CD8-positive, alpha-beta memory T cell (primary cell): ENCODE data around the gene SMIM35. TPM values are rescaled to one million over a fixed set of nuclear protein-coding genes. Genes with fewer than 3 reads are reported as not detected.
"Not testable (repeated sequence)": the region's sequence is repeated elsewhere in the genome, so short reads cannot be mapped to it uniquely, and the experiment has no call there.

Experiments
- CTCF ChIA-PET: fragments of 350-600 bp; sonication (Branson Sonifier 250); formaldehyde crosslinking; loops from one replicate; lab custom pipeline; 2021; ENCODE audit warnings: antibody characterized with exemption; lab: Charles Lee
- POLR2A ChIA-PET: fragments of 350-600 bp; sonication (Branson Sonifier 250); formaldehyde crosslinking; loops from one replicate; lab custom pipeline; 2021; ENCODE audit warnings: antibody characterized with exemption; lab: Charles Lee
- DNase-seq, 5 donors: peaks; one replicate each; pipeline versions ENCODE4 v3.0.0 to v3.0.0-alpha.2; 2020 to 2022; ENCODE audit warnings: mixed read lengths in 1 of 5
- H3K27ac ChIP-seq: one replicate; pipeline ENCODE4 v1.7.0; 2013; ENCODE audit warnings: low read depth, mild to moderate bottlenecking, low read length, moderate library complexity
- H3K27me3 ChIP-seq: 2 replicates; pipeline ENCODE4 v1.7.0; 2013; ENCODE audit warnings: low read length, mild to moderate bottlenecking; ENCODE audit not compliant: insufficient read depth, poor library complexity, severe bottlenecking
- H3K36me3 ChIP-seq: 2 replicates; pipeline ENCODE4 v1.7.0; 2013; ENCODE audit warnings: mild to moderate bottlenecking, low read length, moderate library complexity; ENCODE audit not compliant: insufficient read depth
- H3K4me1 ChIP-seq: 2 replicates; pipeline ENCODE4 v1.7.0; 2013; ENCODE audit warnings: mild to moderate bottlenecking, low read length, moderate library complexity; ENCODE audit not compliant: insufficient read depth
- H3K4me3 ChIP-seq: 2 replicates; pipeline ENCODE4 v1.7.0; 2013; ENCODE audit warnings: mild to moderate bottlenecking, low read length
- H3K9me3 ChIP-seq: 2 replicates; pipeline ENCODE4 v1.7.0; 2013; ENCODE audit warnings: mild to moderate bottlenecking, low read length
- H3K27ac Mint-ChIP-seq, 8 donors: one replicate each; pipeline ENCODE4 v1.8.0; 2020 to 2021; ENCODE audit warnings: mixed read lengths in 8 of 8, mild to moderate bottlenecking in 6 of 8, inconsistent platforms in 3 of 8, moderate library complexity in 3 of 8
- H3K27me3 Mint-ChIP-seq, 2 donors: one replicate each; pipeline ENCODE4 v1.8.0; 2020 to 2021; ENCODE audit warnings: mixed read lengths in 2 of 2, mild to moderate bottlenecking in 1 of 2, moderate library complexity in 1 of 2
- H3K36me3 Mint-ChIP-seq, 3 donors: one replicate each; pipeline ENCODE4 v1.8.0; 2020 to 2021; ENCODE audit warnings: mixed read lengths in 3 of 3, inconsistent platforms in 1 of 3, mild to moderate bottlenecking in 1 of 3
- H3K4me1 Mint-ChIP-seq, 3 donors: one replicate each; pipeline ENCODE4 v1.8.0; 2020 to 2021; ENCODE audit warnings: mixed read lengths in 3 of 3, inconsistent platforms in 1 of 3, mild to moderate bottlenecking in 1 of 3
- H3K4me3 Mint-ChIP-seq, 7 donors: one replicate each; pipeline ENCODE4 v1.8.0; 2020 to 2021; ENCODE audit warnings: mixed read lengths in 7 of 7, mild to moderate bottlenecking in 6 of 7, moderate library complexity in 4 of 7, inconsistent platforms in 2 of 7
- H3K9me3 Mint-ChIP-seq, 5 donors: one replicate each; pipeline ENCODE4 v1.8.0; 2020 to 2022; ENCODE audit warnings: mixed read lengths in 5 of 5, mild to moderate bottlenecking in 3 of 5, moderate library complexity in 2 of 5, inconsistent platforms in 1 of 5
- polyA plus RNA-seq: library from polyadenylated mRNA; unstranded; fragments of 300-500 nt; fragmentation: Illumina TruSeq; gene quantifications from one replicate; pipeline ENCODE4 v1.2.3, GENCODE V29; 2021
- total RNA-seq, 2 experiments: library from RNA; stranded (reverse); gene quantifications; one replicate each; pipeline ENCODE4 v1.2.3, GENCODE V29; 2021

The SMIM35 gene
- total and polyA plus RNA-seq, 3 experiments from 2014 or later: 0.40 to 2.4 (median 0.63) TPM

DNA sequence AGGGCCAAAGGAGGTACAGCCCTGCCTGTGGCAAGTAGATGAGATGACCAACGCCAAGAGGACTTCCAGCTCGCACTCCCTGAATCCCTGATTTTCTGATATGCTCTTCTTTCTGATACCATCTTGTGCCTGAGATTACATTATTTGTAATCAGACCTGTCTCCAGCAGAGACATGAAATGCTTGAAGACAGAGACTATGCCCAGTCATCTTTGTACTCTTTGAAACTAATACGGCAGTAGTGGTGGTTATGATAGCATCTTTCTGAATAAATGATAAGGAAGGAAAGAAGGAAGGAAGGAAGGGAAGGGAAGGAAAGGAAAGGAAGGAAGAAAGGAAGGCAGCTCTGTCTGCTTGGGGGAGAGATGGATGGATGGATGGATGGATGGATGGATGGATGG, 72.7 kb downstream of the SMIM35 start:
- Mint-ChIP-seq H3K4me1 (peaks cover 91 to 98% (median 98%) of the 10 kb centered on the region in 3 donors), H3K4me3 (peak overlapping the region in 6 of 7 donors; percentile 6 to 78 (median 40)), H3K9me3 (peaks cover 9 to 19% (median 17%) of the 10 kb centered on the region in 5 donors), H3K27ac (peak overlapping the region; percentile 74 to 98 (median 94)), H3K36me3 (peaks cover 8 to 30% (median 16%) of the 10 kb centered on the region in 3 donors), H3K27me3 (no peaks in the 10 kb centered on the region)
- DNase-seq: no peak
- no peaks in the 10 kb centered on the region for H3K36me3 ChIP-seq
- CTCF ChIA-PET: interaction anchor here (1.1 to 3.8 kb wide), 2 partner anchors 9 to 38 kb away, joined by 4 to 27 read pairs; no protein-coding TSS in a partner anchor
- POLR2A ChIA-PET: interaction anchor here (1.8 to 2.3 kb wide), 2 partner anchors 13 to 27 kb away, joined by 6 to 9 read pairs; partner anchors contain the start of gene IL10RA
- peaks cover 12% of the 10 kb centered on the region for H3K9me3 ChIP-seq
- H3K27me3 ChIP-seq: no peaks in the 10 kb centered on the region
- H3K27ac ChIP-seq: no peak overlapping the region
- H3K4me3 ChIP-seq: no peak overlapping the region
- H3K4me1 ChIP-seq: peaks cover 83% of the 10 kb centered on the region

DNA sequence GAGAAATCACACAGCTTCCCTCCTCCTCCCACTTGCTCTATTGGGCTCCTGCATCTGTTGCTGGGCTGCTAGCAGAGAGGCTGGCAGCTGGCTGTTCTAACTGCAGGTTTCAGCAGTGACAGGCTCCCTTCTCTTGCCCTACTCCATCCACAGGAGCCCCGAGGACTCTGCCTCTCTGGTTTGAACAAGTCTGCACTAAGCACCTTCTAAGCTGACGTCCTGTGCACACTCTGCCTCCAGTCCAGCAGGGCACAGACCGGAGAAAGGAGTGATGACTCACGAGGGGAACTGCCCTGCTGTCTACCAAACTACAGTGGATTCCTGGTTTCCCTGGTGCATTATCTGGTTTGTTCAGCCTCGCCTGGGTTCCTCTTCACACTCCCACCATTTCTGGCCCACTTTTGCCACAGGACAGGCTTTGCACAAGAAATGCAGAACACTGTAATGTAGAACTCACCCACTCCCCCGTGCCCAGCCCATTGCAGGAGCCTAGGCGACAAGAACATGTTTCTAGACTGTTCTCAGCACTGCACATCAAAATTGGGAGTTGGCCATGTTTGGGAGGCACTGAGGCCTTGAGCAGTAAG, 74.6 kb downstream of the SMIM35 start:
- peaks cover under 1 to 6% (median 4%) of the 10 kb centered on the region in 5 donors for H3K9me3 Mint-ChIP-seq

DNA sequence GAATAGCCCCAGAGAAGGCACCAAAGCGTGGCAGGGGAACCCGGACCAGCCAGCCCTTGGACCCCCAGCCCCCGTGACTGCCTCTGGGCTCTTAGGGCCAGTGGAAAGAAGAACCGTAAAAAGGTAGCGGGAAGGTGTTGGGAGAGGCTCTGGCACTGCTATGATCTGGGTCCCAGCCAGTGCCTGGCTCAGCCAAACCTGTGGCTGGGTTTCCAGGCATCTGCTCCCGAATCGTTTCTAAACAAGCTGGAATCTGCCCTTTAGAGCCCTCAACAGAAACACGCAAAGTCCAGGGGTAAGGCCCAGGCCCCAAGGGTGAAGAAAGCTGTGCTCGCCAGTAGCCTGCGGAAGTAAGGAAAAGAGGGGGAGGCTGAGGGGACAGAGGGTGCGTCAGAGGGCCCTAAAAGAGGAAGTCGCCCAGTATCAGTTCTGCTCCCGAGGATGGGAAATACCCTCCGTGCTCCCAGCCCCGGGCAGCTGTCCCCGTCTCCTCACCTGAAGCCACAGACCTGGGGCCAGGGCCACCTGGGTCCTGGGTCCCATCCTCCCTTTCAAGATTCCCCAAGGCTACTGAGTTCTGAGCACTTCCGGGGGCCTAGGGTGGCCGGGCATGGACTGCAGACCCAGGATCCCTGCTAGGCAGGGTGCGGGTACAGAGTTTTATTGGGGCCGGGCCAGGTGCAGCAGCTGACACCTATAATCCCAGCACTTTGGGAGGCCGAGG, 75.9 kb downstream of the SMIM35 start:
- Histone ChIP-seq H3K4me1 (peaks cover 100% of the 10 kb centered on the region), H3K36me3 (no peaks in the 10 kb centered on the region), H3K27me3 (no peaks in the 10 kb centered on the region), H3K4me3 (no peak overlapping the region), H3K27ac (no peak overlapping the region), H3K9me3 (no peaks in the 10 kb centered on the region)
- DNase-seq: no peak
- H3K27ac Mint-ChIP-seq: peak overlapping the region; percentile 69 to 100 (median 91)
- no peaks in the 10 kb centered on the region for H3K27me3 Mint-ChIP-seq
- peaks cover 98 to 100% (median 100%) of the 10 kb centered on the region in 3 donors for H3K4me1 Mint-ChIP-seq
- POLR2A ChIA-PET: no interaction called here
- peaks cover 2 to 9% (median 3%) of the 10 kb centered on the region in 3 donors for H3K36me3 Mint-ChIP-seq
- H3K9me3 Mint-ChIP-seq: peaks cover 0 to 2% (median 0%) of the 10 kb centered on the region in 5 donors
- CTCF ChIA-PET: interaction anchor here (1.0 to 1.6 kb wide), 2 partner anchors 37 to 42 kb away, joined by 3 to 12 read pairs; no protein-coding TSS in a partner anchor
- H3K4me3 Mint-ChIP-seq: peak overlapping the region in 1 of 7 donors; percentile 70

More for the DNA sequence above, 74.6 kb downstream of the SMIM35 start:
- Histone ChIP-seq H3K36me3 (no peaks in the 10 kb centered on the region), H3K9me3 (no peaks in the 10 kb centered on the region), H3K27ac (peak overlapping the region; percentile 49), H3K27me3 (no peaks in the 10 kb centered on the region), H3K4me3 (no peak overlapping the region), H3K4me1 (peaks cover 100% of the 10 kb centered on the region)
- DNase-seq: no peak
- Mint-ChIP-seq H3K27me3 (no peaks in the 10 kb centered on the region), H3K4me1 (peaks cover 98 to 100% (median 100%) of the 10 kb centered on the region in 3 donors), H3K4me3 (peak overlapping the region; percentile 11 to 82 (median 60)), H3K36me3 (peaks cover 2 to 16% (median 5%) of the 10 kb centered on the region in 3 donors), H3K27ac (peak overlapping the region; percentile 84 to 100 (median 94))
- CTCF ChIA-PET: interaction anchor here (1.0 to 1.7 kb wide), 5 partner anchors 10 to 65 kb away, joined by 3 to 12 read pairs (median 4); partner anchors contain the start of gene IL10RA
- POLR2A ChIA-PET: interaction anchor here (0.6 to 1.3 kb wide), 2 partner anchors 29 to 39 kb away, joined by 3 to 5 read pairs; no protein-coding TSS in a partner anchor

DNA sequence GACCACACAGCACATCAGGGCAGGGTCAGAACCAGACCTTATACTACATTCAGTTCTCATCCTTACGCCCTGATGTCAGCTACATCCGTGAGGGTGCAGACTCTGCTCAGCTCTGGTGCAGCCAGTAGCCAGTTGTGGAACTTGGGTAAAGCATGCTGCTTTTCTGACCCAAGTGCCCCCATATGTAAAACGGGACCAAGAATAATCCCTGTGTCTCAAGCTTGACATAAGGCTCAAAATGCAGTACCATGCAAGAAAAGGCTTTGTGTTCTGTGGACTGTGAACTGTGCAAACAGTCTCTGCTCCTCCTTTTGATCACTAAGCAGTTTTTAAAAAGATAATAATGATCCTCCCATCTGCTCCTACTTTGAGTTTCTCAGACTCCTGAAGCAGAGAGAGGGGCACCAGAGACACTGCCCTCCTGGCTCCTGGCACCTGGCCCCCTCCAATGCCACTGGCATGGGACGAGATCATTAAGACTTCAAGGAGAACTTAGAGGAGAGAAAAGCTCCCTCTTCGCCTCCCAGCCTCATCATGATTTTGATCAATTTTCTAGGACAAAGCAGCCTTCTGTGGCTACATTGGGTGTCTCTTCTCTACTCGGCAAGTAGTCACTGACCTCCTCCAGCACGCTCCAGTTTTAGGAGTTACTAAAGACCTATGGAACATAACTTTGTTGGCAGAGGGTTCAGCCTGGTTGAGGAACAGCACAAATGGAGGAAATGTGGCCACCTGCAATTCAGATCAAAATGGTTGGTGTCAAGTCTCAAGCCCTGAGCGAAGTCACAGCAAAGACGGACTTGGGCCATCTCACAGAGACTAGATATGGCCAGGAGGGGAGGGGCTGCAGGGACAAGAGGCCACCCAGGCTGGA, 76.7 kb downstream of the SMIM35 start:
- H3K9me3 ChIP-seq: no peaks in the 10 kb centered on the region
- no peaks in the 10 kb centered on the region for H3K27me3 ChIP-seq
- no peaks in the 10 kb centered on the region for H3K36me3 ChIP-seq
- Mint-ChIP-seq H3K27me3 (no peaks in the 10 kb centered on the region), H3K4me1 (peaks cover 98 to 100% (median 100%) of the 10 kb centered on the region in 3 donors), H3K4me3 (peak overlapping the region in 4 of 7 donors; percentile 32 to 83 (median 48)), H3K27ac (peak overlapping the region; percentile 69 to 100 (median 87)), H3K36me3 (peaks cover 2 to 9% (median 3%) of the 10 kb centered on the region in 3 donors), H3K9me3 (peaks cover 0 to 2% (median 0%) of the 10 kb centered on the region in 5 donors)
- ChIA-PET CTCF (interaction anchor here (1.3 kb wide), 1 partner anchor 32 kb away, joined by 3 read pairs; no protein-coding TSS in a partner anchor), POLR2A (interaction anchor here (1.2 kb wide), 1 partner anchor 10 kb away, joined by 4 read pairs; no protein-coding TSS in a partner anchor)
- DNase-seq: no peak
- H3K4me1 ChIP-seq: peaks cover 100% of the 10 kb centered on the region
- H3K4me3 ChIP-seq: no peak overlapping the region
- H3K27ac ChIP-seq: no peak overlapping the region

DNA sequence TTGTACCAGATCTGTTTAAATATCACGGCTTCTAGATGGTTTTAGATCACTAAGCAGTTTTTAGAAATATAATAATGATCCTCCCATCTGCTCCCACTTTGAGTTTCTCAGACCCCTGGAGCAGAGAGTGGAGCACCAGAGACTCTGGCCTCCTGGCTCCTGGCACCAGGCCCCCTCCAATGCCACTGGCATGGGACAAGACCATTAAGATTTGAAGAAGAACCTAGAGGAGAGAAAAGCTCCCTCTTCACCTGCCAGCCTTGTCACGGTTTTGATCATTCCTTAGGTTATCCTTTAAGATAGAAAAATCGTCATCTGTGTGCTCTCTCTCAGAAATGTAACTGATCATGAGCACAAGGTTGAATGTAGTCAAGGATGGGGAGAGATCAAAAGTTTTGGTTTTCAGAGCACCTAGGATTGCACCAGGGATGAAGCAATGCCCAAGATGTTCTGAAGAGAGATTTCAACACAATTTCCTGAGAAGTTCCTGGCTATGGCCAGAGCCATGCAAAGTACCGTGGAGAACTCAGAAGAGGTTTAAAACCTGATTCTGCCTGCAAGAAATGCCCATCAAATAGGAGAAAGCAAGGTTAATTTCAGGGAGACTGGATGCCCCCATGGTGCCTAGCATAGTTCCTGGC, 78.4 kb downstream of the SMIM35 start:
- Mint-ChIP-seq H3K4me3 (peak overlapping the region; percentile 67 to 85 (median 77)), H3K4me1 (peaks cover 99 to 100% (median 100%) of the 10 kb centered on the region in 3 donors), H3K27ac (peak overlapping the region; percentile 89 to 100 (median 96)), H3K9me3 (peaks cover 0 to 2% (median 0%) of the 10 kb centered on the region in 5 donors), H3K36me3 (peaks cover 2 to 3% (median 3%) of the 10 kb centered on the region in 3 donors), H3K27me3 (no peaks in the 10 kb centered on the region)
- Histone ChIP-seq H3K36me3 (no peaks in the 10 kb centered on the region), H3K4me1 (peaks cover 100% of the 10 kb centered on the region), H3K4me3 (peak overlapping the region; percentile 37), H3K9me3 (no peaks in the 10 kb centered on the region), H3K27ac (peak overlapping the region; percentile 49), H3K27me3 (no peaks in the 10 kb centered on the region)
- DNase-seq: no peak
- CTCF ChIA-PET: interaction anchor here (0.7 to 13.4 kb wide), 15 partner anchors 7 to 201 kb away, joined by 3 to 141 read pairs (median 5); partner anchors contain the start of gene IL10RA
- POLR2A ChIA-PET: interaction anchor here (0.6 to 14.4 kb wide), 11 partner anchors 8 to 116 kb away, joined by 3 to 158 read pairs (median 10); partner anchors contain the start of gene IL10RA

DNA sequence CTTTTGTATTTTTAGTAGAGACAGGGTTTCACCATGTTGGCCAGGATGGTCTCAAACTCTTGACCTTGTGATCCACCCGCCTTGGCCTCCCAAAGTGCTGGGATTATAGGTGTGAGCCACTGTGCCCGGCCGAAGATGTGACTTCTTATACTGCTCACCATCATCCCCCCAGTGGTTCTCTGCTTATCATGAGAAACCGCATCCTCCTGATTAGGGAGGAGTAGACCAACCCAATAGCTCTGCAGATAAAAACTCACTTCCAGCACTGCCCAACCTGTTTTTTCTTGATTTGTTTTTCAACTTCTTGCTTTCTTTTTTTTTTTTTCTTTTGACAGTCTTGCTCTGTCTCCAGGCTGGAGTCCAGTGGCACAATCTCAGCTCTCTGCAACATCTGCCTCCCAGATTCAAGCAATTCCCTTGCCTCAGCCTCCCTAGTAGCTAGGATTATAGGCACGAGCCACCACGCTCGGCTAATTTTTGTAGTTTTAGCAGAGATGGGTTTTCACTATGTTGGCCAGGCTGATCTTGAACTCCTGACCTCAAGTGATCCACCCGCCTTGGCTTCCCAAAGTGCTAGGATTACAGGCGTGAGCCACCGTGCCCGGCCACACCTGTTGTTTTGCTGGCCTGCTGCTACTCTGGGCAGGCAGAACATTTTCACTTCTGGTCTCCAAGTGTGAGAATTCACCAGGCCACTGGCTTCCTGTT, 79.0 kb downstream of the SMIM35 start:
- H3K4me3 ChIP-seq: peak overlapping the region; percentile 37
- peaks cover 100% of the 10 kb centered on the region for H3K4me1 ChIP-seq
- Mint-ChIP-seq H3K4me3 (peak overlapping the region; percentile 67 to 85 (median 77)), H3K27ac (peak overlapping the region; percentile 89 to 100 (median 96)), H3K4me1 (peaks cover 99 to 100% (median 100%) of the 10 kb centered on the region in 3 donors)
- ChIA-PET POLR2A (interaction anchor here (0.7 to 14.4 kb wide), 10 partner anchors 8 to 86 kb away, joined by 3 to 158 read pairs (median 10); partner anchors contain the start of gene IL10RA), CTCF (interaction anchor here (0.7 to 13.4 kb wide), 18 partner anchors 8 to 164 kb away, joined by 3 to 141 read pairs (median 5); partner anchors contain the start of gene IL10RA)
- peak in 3 of 5 donors; percentile 27 to 65 (median 65) for DNase-seq
- not testable (repeated sequence) for H3K36me3 ChIP-seq, H3K36me3 Mint-ChIP-seq, H3K9me3 ChIP-seq, H3K27me3 Mint-ChIP-seq, H3K27me3 ChIP-seq, H3K9me3 Mint-ChIP-seq
- peak overlapping the region; percentile 49 for H3K27ac ChIP-seq
